DND-41 (cell line): ENCODE data around the gene ADRA2B.

ENCODE experiments used
- CTCF ChIP-seq: IDR thresholded peaks from 2 replicates; pipeline ENCODE4 v1.5.1; 2012; ENCODE audit warnings: borderline replicate concordance, low read length, moderate library complexity, mild to moderate bottlenecking; ENCODE audit not compliant: poor library complexity, severe bottlenecking; ENCODE audit errors: extremely low read depth
- EZH2 ChIP-seq: IDR thresholded peaks from 3 replicates; pipeline ENCODE4 v1.6.1; 2012; ENCODE audit warnings: borderline replicate concordance, low read depth, mild to moderate bottlenecking, moderate library complexity, low read length, inconsistent platforms; ENCODE audit not compliant: severe bottlenecking

- TF ChIP-seq CTCF (no peak), EZH2 (no peak)
Observed at GRCh38 chr2:96109361-96109680, 7.0 kb downstream of the ADRA2B start.
